ENCODE results near the gene SMAD6.

SMAD6 gene

GRCh38 chr15:66774001-66774814 lies 72.2 kb downstream of the SMAD6 start:
- Histone ChIP-seq H3K4me3 (ENCODE audit: low read length) (no peak overlapping the region), H3K4me2 (ENCODE audit: low read depth, low read length) (no peak overlapping the region), H3K9me3 (replicated peaks; ENCODE audit: insufficient read depth, low read length) (no peaks in the 10 kb centered on the region), H3K36me3 (replicated peaks; ENCODE audit: insufficient read depth, low read length) (no peaks in the 10 kb centered on the region), H3K79me2 (ENCODE audit: low read length) (no peaks in the 10 kb centered on the region), H4K20me1 (ENCODE audit: insufficient read depth, low read length) (no peaks in the 10 kb centered on the region), H3K27me3 (replicated peaks; ENCODE audit: insufficient read depth, low read length) (no peaks in the 10 kb centered on the region), H2AFZ (ENCODE audit: low read length) (no peak overlapping the region), H3K9me2 (replicated peaks; ENCODE audit: insufficient read depth, low read length) (no peaks in the 10 kb centered on the region), H3F3A (ENCODE audit: insufficient read depth, low read length) (no peaks in the 10 kb centered on the region), H3K9ac (ENCODE audit: low read length) (no peak overlapping the region), H3K27ac (ENCODE audit: low read length) (no peak overlapping the region), H3K4me1 (ENCODE audit: low read length) (no peaks in the 10 kb centered on the region)
- TF ChIP-seq EZH2 (optimal IDR thresholded peaks at IDR 0.05; ENCODE audit: low read depth, low read length) (no peak), CTCF (IDR thresholded peaks at IDR 0.05; ENCODE audit: low read length) (peak; percentile 95)
- DNase-seq: peak; percentile 62

GRCh38 chr15:66775127-66776105 lies 73.4 kb downstream of the SMAD6 start:
- H3K9me3 ChIP-seq (replicated peaks; ENCODE audit: insufficient read depth, low read length): no peaks in the 10 kb centered on the region
- no peak overlapping the region for H3K4me3 ChIP-seq (ENCODE audit: low read length)
- no peaks in the 10 kb centered on the region for H3F3A ChIP-seq (ENCODE audit: insufficient read depth, low read length)
- H2AFZ ChIP-seq (ENCODE audit: low read length): no peak overlapping the region
- H3K36me3 ChIP-seq (replicated peaks; ENCODE audit: insufficient read depth, low read length): no peaks in the 10 kb centered on the region
- H4K20me1 ChIP-seq (ENCODE audit: insufficient read depth, low read length): no peaks in the 10 kb centered on the region
- no peaks in the 10 kb centered on the region for H3K9me2 ChIP-seq (replicated peaks; ENCODE audit: insufficient read depth, low read length)
- no peak for DNase-seq
- H3K4me1 ChIP-seq (ENCODE audit: low read length): no peaks in the 10 kb centered on the region
- no peak overlapping the region for H3K9ac ChIP-seq (ENCODE audit: low read length)
- H3K4me2 ChIP-seq (ENCODE audit: low read depth, low read length): no peak overlapping the region
- H3K27ac ChIP-seq (ENCODE audit: low read length): no peak overlapping the region
- no peaks in the 10 kb centered on the region for H3K27me3 ChIP-seq (replicated peaks; ENCODE audit: insufficient read depth, low read length)
- no peak for TF ChIP-seq EZH2 (optimal IDR thresholded peaks at IDR 0.05; ENCODE audit: low read depth, low read length)
- no peaks in the 10 kb centered on the region for H3K79me2 ChIP-seq (ENCODE audit: low read length)

- no peaks in the 10 kb centered on the region for H3K4me1 ChIP-seq (ENCODE audit: low read length)
- H3K9me3 ChIP-seq (replicated peaks; ENCODE audit: insufficient read depth, low read length): no peaks in the 10 kb centered on the region
- no peak overlapping the region for H2AFZ ChIP-seq (ENCODE audit: low read length)
- H3K9me2 ChIP-seq (replicated peaks; ENCODE audit: insufficient read depth, low read length): no peaks in the 10 kb centered on the region
- H3K27ac ChIP-seq (ENCODE audit: low read length): no peak overlapping the region
- TF ChIP-seq EZH2 (optimal IDR thresholded peaks at IDR 0.05; ENCODE audit: low read depth, low read length) (no peak), EZH2phosphoT487 (IDR thresholded peaks at IDR 0.05; ENCODE audit: low read length) (no peak), CTCF (IDR thresholded peaks at IDR 0.05; ENCODE audit: low read length) (no peak)
- H3K36me3 ChIP-seq (replicated peaks; ENCODE audit: insufficient read depth, low read length): no peaks in the 10 kb centered on the region
- no peak overlapping the region for H3K4me2 ChIP-seq (ENCODE audit: low read depth, low read length)
- H3K4me3 ChIP-seq (ENCODE audit: low read length): no peak overlapping the region
- H3K79me2 ChIP-seq (ENCODE audit: low read length): no peaks in the 10 kb centered on the region
- H3K9ac ChIP-seq (ENCODE audit: low read length): no peak overlapping the region
- no peaks in the 10 kb centered on the region for H3F3A ChIP-seq (ENCODE audit: insufficient read depth, low read length)
- no peaks in the 10 kb centered on the region for H4K20me1 ChIP-seq (ENCODE audit: insufficient read depth, low read length)
- H3K27me3 ChIP-seq (replicated peaks; ENCODE audit: insufficient read depth, low read length): no peaks in the 10 kb centered on the region
- no peak for DNase-seq
Observed at GRCh38 chr15:66777054-66777453, 75.0 kb downstream of the SMAD6 start.

Data from MM.1S (cell line).